Endothelial cell of umbilical vein (primary cell): ENCODE measurements around the gene SENP6.

Source experiments
- POLR2A ChIP-seq: IDR thresholded peaks from 2 replicates; pipeline ENCODE4 v1.6.1; 2012; ENCODE audit warnings: low read depth, mild to moderate bottlenecking, control low read depth, low read length
- TF ChIP-seq, protein P1 (sequence below), 2 donors: IDR thresholded peaks; 1 replicate in 1 of 2; 2 replicates in 1 of 2; pipeline ENCODE4 v1.5.1; 2011; ENCODE audit warnings: low read length in 2 of 2, mild to moderate bottlenecking in 2 of 2, moderate library complexity in 2 of 2, control low read depth in 1 of 2, inconsistent platforms in 1 of 2, low read depth in 1 of 2; ENCODE audit not compliant: insufficient read depth in 1 of 2; ENCODE audit errors: extremely low read depth in 1 of 2

DNA sequence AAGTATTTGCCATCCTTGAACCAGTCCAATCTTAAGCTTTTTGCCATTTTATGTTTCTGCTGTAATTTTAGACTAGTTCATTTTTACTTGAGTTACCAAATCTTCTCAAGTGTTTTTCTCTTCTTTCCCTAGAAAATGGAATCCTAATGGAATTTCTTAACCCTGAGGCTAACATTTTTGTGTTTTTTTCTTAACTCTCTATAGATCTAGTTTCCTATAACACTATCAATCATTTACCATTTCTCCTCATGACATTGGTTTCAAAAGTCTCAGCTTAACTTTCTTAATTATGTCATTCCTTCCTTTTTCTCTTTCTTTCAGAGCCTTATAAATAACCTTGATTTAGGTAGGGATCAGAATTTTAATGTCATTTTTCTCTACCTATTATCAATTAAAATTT is 54.8 kb downstream of the SENP6 start:
- TF ChIP-seq, protein P1, sequence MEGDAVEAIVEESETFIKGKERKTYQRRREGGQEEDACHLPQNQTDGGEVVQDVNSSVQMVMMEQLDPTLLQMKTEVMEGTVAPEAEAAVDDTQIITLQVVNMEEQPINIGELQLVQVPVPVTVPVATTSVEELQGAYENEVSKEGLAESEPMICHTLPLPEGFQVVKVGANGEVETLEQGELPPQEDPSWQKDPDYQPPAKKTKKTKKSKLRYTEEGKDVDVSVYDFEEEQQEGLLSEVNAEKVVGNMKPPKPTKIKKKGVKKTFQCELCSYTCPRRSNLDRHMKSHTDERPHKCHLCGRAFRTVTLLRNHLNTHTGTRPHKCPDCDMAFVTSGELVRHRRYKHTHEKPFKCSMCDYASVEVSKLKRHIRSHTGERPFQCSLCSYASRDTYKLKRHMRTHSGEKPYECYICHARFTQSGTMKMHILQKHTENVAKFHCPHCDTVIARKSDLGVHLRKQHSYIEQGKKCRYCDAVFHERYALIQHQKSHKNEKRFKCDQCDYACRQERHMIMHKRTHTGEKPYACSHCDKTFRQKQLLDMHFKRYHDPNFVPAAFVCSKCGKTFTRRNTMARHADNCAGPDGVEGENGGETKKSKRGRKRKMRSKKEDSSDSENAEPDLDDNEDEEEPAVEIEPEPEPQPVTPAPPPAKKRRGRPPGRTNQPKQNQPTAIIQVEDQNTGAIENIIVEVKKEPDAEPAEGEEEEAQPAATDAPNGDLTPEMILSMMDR (IDR thresholded peaks at IDR 0.05; ENCODE audit: extremely low read depth in 1 of 2, insufficient read depth in 1 of 2, low read depth in 1 of 2, low read length in 2 of 2): no peak
- no peak for TF ChIP-seq POLR2A
